Parathyroid adenoma (tissue), 2 donors: Measurements from ENCODE around the gene FBXL7.

Source experiments
- H2AFZ ChIP-seq: fragments of 300-600 bp; sonication (generic); one replicate; pipeline ENCODE4 v1.7.0; 2017; ENCODE audit warnings: antibody characterized with exemption, mild to moderate bottlenecking
- H3K27ac ChIP-seq: fragments of 300-600 bp; sonication (generic); one replicate; pipeline ENCODE4 v1.7.0; 2017
- H3K27me3 ChIP-seq: fragments of 300-600 bp; sonication (generic); one replicate; pipeline ENCODE4 v1.7.0; 2017; ENCODE audit warnings: low read length; ENCODE audit not compliant: control insufficient read depth, insufficient read depth
- H3K36me3 ChIP-seq: fragments of 300-600 bp; sonication (generic); one replicate; pipeline ENCODE4 v1.7.0; 2017; ENCODE audit warnings: low read length; ENCODE audit not compliant: control insufficient read depth, insufficient read depth
- H3K4me1 ChIP-seq: fragments of 300-600 bp; sonication (generic); one replicate; pipeline ENCODE4 v1.7.0; 2017; ENCODE audit warnings: control low read depth
- H3K4me2 ChIP-seq: fragments of 300-600 bp; sonication (generic); one replicate; pipeline ENCODE4 v1.7.0; 2017; ENCODE audit warnings: low read length
- H3K4me3 ChIP-seq: fragments of 300-600 bp; sonication (generic); one replicate; pipeline ENCODE4 v1.7.0; 2017; ENCODE audit warnings: low read depth, low read length
- H3K79me2 ChIP-seq: fragments of 300-600 bp; sonication (generic); one replicate; pipeline ENCODE4 v1.7.0; 2017; ENCODE audit warnings: control low read depth
- H3K9ac ChIP-seq: fragments of 300-600 bp; sonication (generic); one replicate; pipeline ENCODE4 v1.7.0; 2017; ENCODE audit warnings: mild to moderate bottlenecking
- H3K9me3 ChIP-seq: fragments of 300-600 bp; sonication (generic); one replicate; pipeline ENCODE4 v1.7.0; 2017; ENCODE audit warnings: low read length; ENCODE audit not compliant: control insufficient read depth
- TF ChIP-seq, protein P1 (sequence below): fragments of 300-600 bp; sonication (generic); IDR thresholded peaks from one replicate; pipeline ENCODE4 v1.7.0; 2017; ENCODE audit warnings: antibody characterized with exemption, mild to moderate bottlenecking
- donor health status: primary hyperparathyroidism.

Gene FBXL7

DNA sequence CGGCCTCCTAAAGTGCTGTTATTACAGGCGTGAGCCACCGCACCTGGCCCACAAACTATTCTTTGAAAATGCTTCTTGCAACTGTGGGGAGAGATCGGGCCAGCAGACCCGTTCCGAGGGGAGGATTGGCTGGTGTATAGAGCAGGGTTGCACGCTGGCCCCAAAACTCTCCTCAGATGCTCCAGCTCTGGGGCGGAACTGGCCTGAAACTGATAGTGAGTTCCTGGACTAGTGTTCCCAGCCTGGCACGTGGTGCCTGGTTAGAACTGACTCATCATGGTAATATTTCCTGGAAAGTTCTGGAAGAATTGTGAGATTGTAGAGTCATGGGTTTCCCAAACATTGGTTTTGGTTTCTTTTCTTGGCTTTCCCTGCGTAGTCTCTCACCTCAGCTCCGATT lies 120.5 kb downstream of the FBXL7 start:
- H3K27me3 ChIP-seq = no peaks in the 10 kb centered on the region
- H3K4me1 ChIP-seq = no peaks in the 10 kb centered on the region
- TF ChIP-seq, protein P1, sequence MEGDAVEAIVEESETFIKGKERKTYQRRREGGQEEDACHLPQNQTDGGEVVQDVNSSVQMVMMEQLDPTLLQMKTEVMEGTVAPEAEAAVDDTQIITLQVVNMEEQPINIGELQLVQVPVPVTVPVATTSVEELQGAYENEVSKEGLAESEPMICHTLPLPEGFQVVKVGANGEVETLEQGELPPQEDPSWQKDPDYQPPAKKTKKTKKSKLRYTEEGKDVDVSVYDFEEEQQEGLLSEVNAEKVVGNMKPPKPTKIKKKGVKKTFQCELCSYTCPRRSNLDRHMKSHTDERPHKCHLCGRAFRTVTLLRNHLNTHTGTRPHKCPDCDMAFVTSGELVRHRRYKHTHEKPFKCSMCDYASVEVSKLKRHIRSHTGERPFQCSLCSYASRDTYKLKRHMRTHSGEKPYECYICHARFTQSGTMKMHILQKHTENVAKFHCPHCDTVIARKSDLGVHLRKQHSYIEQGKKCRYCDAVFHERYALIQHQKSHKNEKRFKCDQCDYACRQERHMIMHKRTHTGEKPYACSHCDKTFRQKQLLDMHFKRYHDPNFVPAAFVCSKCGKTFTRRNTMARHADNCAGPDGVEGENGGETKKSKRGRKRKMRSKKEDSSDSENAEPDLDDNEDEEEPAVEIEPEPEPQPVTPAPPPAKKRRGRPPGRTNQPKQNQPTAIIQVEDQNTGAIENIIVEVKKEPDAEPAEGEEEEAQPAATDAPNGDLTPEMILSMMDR = no peak
- H3K4me3 ChIP-seq = no peak overlapping the region
- no peak overlapping the region for H3K27ac ChIP-seq
- H3K4me2 ChIP-seq = no peak overlapping the region
- no peaks in the 10 kb centered on the region for H3K79me2 ChIP-seq
- H2AFZ ChIP-seq = no peak overlapping the region
- no peaks in the 10 kb centered on the region for H3K9me3 ChIP-seq
- H3K9ac ChIP-seq = no peak overlapping the region
- H3K36me3 ChIP-seq = no peaks in the 10 kb centered on the region

DNA sequence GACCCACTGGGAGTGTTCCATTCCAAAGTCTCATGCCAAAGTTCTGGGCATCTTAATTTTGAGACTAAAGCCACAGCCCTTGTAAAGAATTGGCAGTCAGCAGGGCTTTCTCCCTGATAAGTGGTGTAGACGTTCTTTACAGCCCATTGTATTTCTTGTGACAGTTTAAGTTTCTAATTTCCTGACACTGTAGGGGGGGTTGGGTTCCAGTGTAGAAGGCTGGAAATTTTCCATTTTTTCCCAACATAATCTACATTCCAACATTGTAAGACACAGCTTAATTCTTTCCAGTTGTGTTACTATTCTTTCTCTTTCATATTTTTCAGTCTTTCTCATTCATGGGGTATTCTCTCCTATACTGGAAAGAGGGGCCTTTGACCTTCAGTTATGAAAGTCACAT lies 121.1 kb downstream of the FBXL7 start:
- H3K27ac ChIP-seq = no peak overlapping the region
- H3K4me1 ChIP-seq = no peaks in the 10 kb centered on the region
- H2AFZ ChIP-seq = no peak overlapping the region

DNA sequence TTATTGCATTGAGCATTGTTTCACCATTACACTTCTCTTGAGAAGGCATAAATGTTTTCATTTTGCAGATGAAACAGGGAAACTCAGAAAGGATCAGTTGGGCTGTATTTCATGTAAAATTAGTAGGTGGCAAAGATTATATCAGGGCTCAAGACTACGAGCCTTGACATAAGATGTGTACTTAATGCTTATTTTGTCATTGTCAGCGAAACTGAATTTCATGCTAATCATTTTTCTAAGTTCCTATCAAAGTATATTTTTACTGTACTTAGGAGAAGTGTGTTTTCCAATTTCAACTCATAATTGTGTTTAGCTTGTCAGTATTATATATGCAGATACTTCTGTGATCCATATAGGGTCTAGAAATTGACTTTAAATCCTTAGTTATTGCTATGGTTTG lies 123.8 kb downstream of the FBXL7 start:
- no peaks in the 10 kb centered on the region for H3K4me1 ChIP-seq
- no peaks in the 10 kb centered on the region for H3K27me3 ChIP-seq
- no peaks in the 10 kb centered on the region for H3K9me3 ChIP-seq
- H2AFZ ChIP-seq = no peak overlapping the region
- TF ChIP-seq, protein P1 = no peak
- no peak overlapping the region for H3K9ac ChIP-seq
- H3K4me3 ChIP-seq = no peak overlapping the region
- H3K4me2 ChIP-seq = no peak overlapping the region
- H3K79me2 ChIP-seq = no peaks in the 10 kb centered on the region
- no peaks in the 10 kb centered on the region for H3K36me3 ChIP-seq
- no peak overlapping the region for H3K27ac ChIP-seq

More for the DNA sequence above, 121.1 kb downstream of the FBXL7 start:
- Histone ChIP-seq H3K9ac (no peak overlapping the region), H3K36me3 (no peaks in the 10 kb centered on the region), H3K9me3 (no peaks in the 10 kb centered on the region), H3K4me2 (no peak overlapping the region), H3K4me3 (no peak overlapping the region), H3K79me2 (no peaks in the 10 kb centered on the region), H3K27me3 (no peaks in the 10 kb centered on the region)
- TF ChIP-seq, protein P1 = no peak

DNA sequence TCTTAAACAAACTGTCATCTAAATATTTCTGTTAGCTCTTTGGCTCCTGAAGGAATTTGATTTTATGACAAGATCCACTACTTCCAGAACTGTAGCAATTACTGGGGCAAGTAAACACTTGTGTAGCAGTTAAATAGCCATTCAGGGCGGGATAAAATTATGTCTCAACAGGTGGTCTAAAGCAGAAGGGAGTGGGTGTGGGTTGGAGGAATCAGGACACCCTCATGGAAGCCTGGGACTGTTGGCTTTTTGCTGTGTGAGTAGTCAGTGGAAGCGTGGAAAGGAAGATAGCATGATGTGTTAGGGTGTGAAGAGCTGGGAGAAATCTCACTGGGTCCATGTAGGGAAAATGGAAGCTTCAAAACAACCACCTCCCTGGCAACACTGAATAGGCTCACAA lies 127.1 kb downstream of the FBXL7 start:
- no peaks in the 10 kb centered on the region for H3K9me3 ChIP-seq
- no peaks in the 10 kb centered on the region for H3K36me3 ChIP-seq
- H3K4me2 ChIP-seq = no peak overlapping the region
- H3K27ac ChIP-seq = no peak overlapping the region
- H3K4me3 ChIP-seq = no peak overlapping the region
- TF ChIP-seq, protein P1 = no peak
- no peak overlapping the region for H3K9ac ChIP-seq
- no peak overlapping the region for H2AFZ ChIP-seq
- no peaks in the 10 kb centered on the region for H3K4me1 ChIP-seq
- no peaks in the 10 kb centered on the region for H3K79me2 ChIP-seq
- H3K27me3 ChIP-seq = no peaks in the 10 kb centered on the region

DNA sequence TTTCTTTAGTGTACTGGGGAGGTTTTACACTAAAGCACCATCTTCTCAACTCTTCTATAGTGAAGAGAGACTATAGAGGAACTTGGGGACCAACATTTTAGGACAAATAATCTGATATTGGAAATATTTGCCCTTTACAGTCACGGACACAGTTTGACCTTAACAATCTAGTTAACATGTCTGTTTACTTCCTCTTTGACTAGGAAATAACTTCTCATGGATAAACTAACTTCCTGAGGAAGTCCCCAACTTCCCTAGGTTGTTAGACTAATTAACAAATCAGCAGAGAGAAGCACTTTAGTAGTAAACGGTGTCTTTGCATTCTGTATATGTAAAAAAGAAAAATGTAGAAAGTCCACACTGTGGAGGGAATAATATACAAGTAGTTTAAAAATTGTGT lies 127.7 kb downstream of the FBXL7 start:
- no peaks in the 10 kb centered on the region for H3K27me3 ChIP-seq
- H2AFZ ChIP-seq = no peak overlapping the region
- no peaks in the 10 kb centered on the region for H3K79me2 ChIP-seq
- H3K4me3 ChIP-seq = no peak overlapping the region
- no peak overlapping the region for H3K4me2 ChIP-seq
- no peak overlapping the region for H3K27ac ChIP-seq
- H3K36me3 ChIP-seq = no peaks in the 10 kb centered on the region
- no peak overlapping the region for H3K9ac ChIP-seq
- no peaks in the 10 kb centered on the region for H3K4me1 ChIP-seq
- TF ChIP-seq, protein P1 = no peak
- no peaks in the 10 kb centered on the region for H3K9me3 ChIP-seq
